Mesothelial cell of epicardium (in vitro differentiated cells): ENCODE measurements around the gene GRM7. TPM values are rescaled to one million over a fixed set of nuclear protein-coding genes. Genes with fewer than 3 reads are reported as not detected.

ENCODE experiments used
- DNase-seq, 2 experiments: peaks; one replicate each; pipeline ENCODE4 v3.0.0; 2021; ENCODE audit warnings: low spot score in 2 of 2; ENCODE audit not compliant: unreplicated experiment in 2 of 2
- H3K27ac Mint-ChIP-seq: 2 replicates; pipeline ENCODE4 v1.8.0; 2021; ENCODE audit warnings: mixed read lengths
- H3K27me3 Mint-ChIP-seq: 2 replicates; pipeline ENCODE4 v1.8.0; 2021; ENCODE audit warnings: low read depth, mixed read lengths
- H3K36me3 Mint-ChIP-seq: 2 replicates; pipeline ENCODE4 v1.8.0; 2021; ENCODE audit warnings: mixed read lengths
- H3K4me1 Mint-ChIP-seq: 2 replicates; pipeline ENCODE4 v1.8.0; 2021; ENCODE audit warnings: mixed read lengths
- H3K4me3 Mint-ChIP-seq: 2 replicates; pipeline ENCODE4 v1.8.0; 2021; ENCODE audit warnings: mild to moderate bottlenecking, moderate library complexity, mixed read lengths
- H3K9me3 Mint-ChIP-seq: 2 replicates; pipeline ENCODE4 v1.8.0; 2021; ENCODE audit warnings: mixed read lengths
- total RNA-seq: library from RNA; stranded (reverse); gene quantifications from 3 replicates; pipeline ENCODE4 v1.2.1, GENCODE V29; 2021
- TF ChIP-seq, protein P1 (sequence below): fragments of 200-600 bp; sonication (generic); IDR thresholded peaks from one replicate; pipeline ENCODE4 v1.5.0; 2021; ENCODE audit warnings: antibody characterized with exemption; ENCODE audit not compliant: unreplicated experiment

GRM7 gene
- total RNA-seq, 1 donor from 2014 or later, result 0.69 TPM

DNA sequence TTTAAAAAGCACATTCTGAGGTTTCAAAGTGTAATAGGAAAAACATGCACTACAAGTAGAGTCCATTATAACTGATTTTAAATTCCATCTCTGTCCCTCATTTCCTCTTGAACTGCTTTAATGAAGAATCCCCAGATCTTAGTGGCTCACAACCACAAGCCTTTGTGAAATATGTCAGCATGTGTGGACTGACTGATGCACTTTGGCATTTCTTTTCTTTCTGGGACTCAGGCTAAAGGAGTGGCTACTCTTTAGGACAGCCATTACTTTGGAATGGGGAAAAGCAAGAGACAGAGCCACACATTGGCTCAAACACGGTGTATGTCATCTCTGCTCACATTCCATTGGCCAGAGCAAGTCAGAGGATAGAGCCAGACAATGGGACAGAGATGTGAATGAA lies 139.6 kb downstream of the GRM7 start:
- Mint-ChIP-seq H3K4me1 (no peaks in the 10 kb centered on the region), H3K9me3 (peaks cover 15% of the 10 kb centered on the region), H3K27me3 (no peaks in the 10 kb centered on the region), H3K36me3 (no peaks in the 10 kb centered on the region), H3K27ac (no peak overlapping the region), H3K4me3 (no peak overlapping the region)
- DNase-seq, result no peak
- TF ChIP-seq, protein P1, sequence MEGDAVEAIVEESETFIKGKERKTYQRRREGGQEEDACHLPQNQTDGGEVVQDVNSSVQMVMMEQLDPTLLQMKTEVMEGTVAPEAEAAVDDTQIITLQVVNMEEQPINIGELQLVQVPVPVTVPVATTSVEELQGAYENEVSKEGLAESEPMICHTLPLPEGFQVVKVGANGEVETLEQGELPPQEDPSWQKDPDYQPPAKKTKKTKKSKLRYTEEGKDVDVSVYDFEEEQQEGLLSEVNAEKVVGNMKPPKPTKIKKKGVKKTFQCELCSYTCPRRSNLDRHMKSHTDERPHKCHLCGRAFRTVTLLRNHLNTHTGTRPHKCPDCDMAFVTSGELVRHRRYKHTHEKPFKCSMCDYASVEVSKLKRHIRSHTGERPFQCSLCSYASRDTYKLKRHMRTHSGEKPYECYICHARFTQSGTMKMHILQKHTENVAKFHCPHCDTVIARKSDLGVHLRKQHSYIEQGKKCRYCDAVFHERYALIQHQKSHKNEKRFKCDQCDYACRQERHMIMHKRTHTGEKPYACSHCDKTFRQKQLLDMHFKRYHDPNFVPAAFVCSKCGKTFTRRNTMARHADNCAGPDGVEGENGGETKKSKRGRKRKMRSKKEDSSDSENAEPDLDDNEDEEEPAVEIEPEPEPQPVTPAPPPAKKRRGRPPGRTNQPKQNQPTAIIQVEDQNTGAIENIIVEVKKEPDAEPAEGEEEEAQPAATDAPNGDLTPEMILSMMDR, result no peak

- peaks cover 15% of the 10 kb centered on the region for H3K9me3 Mint-ChIP-seq
- H3K4me1 Mint-ChIP-seq, result no peaks in the 10 kb centered on the region
- H3K4me3 Mint-ChIP-seq, result no peak overlapping the region
- H3K27ac Mint-ChIP-seq, result no peak overlapping the region
- no peaks in the 10 kb centered on the region for H3K27me3 Mint-ChIP-seq
- TF ChIP-seq, protein P1, result no peak
- no peak for DNase-seq
- no peaks in the 10 kb centered on the region for H3K36me3 Mint-ChIP-seq
Measured at GRCh38 chr3:7001370-7001769, 140.5 kb downstream of the GRM7 start.

GRCh38 chr3:7015683-7016440 lies 154.9 kb downstream of the GRM7 start:
- H3K4me1 Mint-ChIP-seq, result no peaks in the 10 kb centered on the region
- H3K27me3 Mint-ChIP-seq, result peaks cover 5% of the 10 kb centered on the region
- H3K9me3 Mint-ChIP-seq, result peaks cover 8% of the 10 kb centered on the region
- H3K27ac Mint-ChIP-seq, result no peak overlapping the region
- H3K36me3 Mint-ChIP-seq, result no peaks in the 10 kb centered on the region
- no peak overlapping the region for H3K4me3 Mint-ChIP-seq
- DNase-seq, result no peak
- TF ChIP-seq, protein P1, result no peak

- Mint-ChIP-seq H3K4me1 (no peaks in the 10 kb centered on the region), H3K4me3 (no peak overlapping the region), H3K27ac (no peak overlapping the region), H3K9me3 (no peaks in the 10 kb centered on the region), H3K27me3 (peaks cover 8% of the 10 kb centered on the region), H3K36me3 (no peaks in the 10 kb centered on the region)
- DNase-seq, result no peak
- TF ChIP-seq, protein P1, result no peak
Measured at GRCh38 chr3:7025581-7026300, 164.8 kb downstream of the GRM7 start.

DNA sequence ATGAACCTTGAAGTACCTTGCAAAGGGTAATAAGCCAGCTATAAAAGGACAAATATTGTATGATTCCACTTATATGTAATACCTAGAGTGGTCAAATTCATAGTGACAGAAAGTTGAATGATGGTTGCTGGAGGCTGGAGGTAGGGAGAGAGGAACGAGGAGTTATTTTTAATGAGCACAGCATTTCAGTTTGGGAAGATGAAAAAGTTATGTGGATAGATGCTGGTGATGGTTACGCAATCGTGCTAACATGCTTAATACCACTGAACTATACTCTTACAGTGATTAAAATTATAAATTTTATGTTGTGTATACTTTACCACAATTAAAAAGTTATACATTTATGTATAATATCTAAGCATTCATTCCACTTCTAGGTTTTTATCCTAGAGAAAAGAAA lies 168.6 kb downstream of the GRM7 start:
- TF ChIP-seq, protein P1, result no peak
- DNase-seq, result no peak
- no peaks in the 10 kb centered on the region for H3K36me3 Mint-ChIP-seq
- H3K4me3 Mint-ChIP-seq, result no peak overlapping the region
- no peak overlapping the region for H3K27ac Mint-ChIP-seq
- no peaks in the 10 kb centered on the region for H3K9me3 Mint-ChIP-seq
- peaks cover 8% of the 10 kb centered on the region for H3K27me3 Mint-ChIP-seq
- H3K4me1 Mint-ChIP-seq, result no peaks in the 10 kb centered on the region
